Mesenteric fat pad (tissue), 1 donor: Measurements from ENCODE around the gene SAFB. TPM values are rescaled to one million over a fixed set of nuclear protein-coding genes. Genes with fewer than 3 reads are reported as not detected.
"Not testable (repeated sequence)": the region's sequence is repeated elsewhere in the genome, so short reads cannot be mapped to it uniquely, and the experiment has no call there.

Experiments
- DNase-seq: peaks from one replicate; pipeline ENCODE4 v3.0.0-alpha.2; 2020; ENCODE audit warnings: low spot score
- total RNA-seq: library from RNA; stranded (reverse); fragmentation: NEBNext Ultra II Directional; extraction: Animal tissue kit (Norgen Biotek cat#: 25700); gene quantifications from one replicate; pipeline ENCODE4 v1.2.1, GENCODE V29; 2021
- donor health status: DM: yes; HTN: yes; CAD: no.

SAFB gene
- total RNA-seq, 1 donor from 2014 or later = 69.9 TPM

DNA sequence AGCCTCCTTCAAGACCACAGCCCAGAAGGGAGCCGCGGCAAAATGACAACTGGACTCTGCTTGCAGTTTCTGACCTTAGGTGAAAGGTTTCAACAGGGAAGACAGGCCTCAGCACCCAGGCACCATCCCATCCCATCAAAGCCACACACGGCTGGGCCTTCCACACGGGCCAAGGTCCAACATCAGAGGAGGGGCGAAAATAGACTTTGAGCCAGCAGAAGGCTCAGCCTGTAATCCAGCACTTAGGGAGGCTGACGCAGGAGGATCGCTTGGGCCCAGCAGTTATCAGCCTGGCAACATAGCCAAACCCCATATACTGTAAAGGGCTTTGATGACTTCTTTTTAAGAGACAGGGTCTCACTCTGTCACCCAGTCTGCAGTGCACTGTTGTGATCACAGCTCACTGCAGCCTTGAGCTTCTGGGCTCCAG lies 28.3 kb upstream of the SAFB start:
- no peak for DNase-seq

DNA sequence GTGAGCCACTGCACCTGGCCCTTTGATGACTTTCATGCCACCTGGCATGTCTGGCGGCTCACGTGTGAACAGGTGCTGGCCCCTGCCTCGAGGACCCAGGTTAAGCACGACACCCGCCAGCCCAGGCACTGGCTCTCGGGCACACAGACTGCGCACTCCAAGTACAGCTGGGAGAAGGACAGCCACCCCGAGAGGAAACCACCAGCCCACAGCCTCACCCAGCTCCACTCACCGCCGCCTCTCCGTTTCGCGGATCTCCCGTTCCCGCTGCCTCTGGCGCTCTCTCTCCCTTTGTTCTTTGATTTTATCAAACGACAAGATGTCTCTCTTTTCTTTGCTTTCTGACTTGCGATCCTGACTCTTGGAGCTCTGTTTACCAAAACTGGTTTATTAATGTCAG lies 27.8 kb upstream of the SAFB start:
- DNase-seq = no peak

DNA sequence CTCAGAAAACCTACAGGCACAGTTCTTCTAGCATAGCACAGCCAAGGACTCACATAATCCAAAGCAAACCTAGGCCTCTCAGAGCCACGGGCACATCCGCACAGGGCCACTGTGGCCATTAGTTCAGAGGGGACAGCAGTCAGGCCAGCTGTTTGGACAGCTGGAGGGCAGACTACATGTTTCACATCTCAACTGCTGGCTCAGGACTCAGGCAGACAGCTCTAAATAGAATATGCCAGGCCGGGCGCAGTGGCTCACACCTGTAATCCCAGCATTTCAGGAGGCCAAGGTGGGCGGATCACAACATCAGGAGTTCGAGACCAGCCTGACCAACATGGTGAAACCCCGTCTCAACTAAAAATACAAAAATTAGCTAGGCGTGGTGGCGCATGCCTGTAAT lies 27.1 kb upstream of the SAFB start:
- no peak for DNase-seq

DNA sequence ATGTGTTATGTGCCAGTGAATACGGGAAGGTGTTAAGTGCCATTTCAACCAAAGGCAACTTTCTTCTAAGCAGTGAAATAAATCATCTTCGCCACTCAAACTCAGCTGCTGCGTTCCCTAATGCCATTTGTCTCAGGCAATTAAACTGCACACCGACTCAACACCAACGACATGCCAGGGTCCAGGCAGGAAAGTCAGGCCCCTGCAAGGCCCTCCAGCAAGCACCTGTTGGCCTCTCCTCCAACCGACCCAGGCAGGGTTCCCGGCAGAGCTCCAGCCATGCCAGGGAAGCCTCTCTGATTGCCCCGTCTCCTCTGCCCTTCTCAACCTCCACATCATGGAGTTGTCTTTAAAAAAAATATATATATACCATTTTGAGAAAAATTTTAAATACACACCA lies 22.1 kb upstream of the SAFB start:
- DNase-seq = no peak

DNA sequence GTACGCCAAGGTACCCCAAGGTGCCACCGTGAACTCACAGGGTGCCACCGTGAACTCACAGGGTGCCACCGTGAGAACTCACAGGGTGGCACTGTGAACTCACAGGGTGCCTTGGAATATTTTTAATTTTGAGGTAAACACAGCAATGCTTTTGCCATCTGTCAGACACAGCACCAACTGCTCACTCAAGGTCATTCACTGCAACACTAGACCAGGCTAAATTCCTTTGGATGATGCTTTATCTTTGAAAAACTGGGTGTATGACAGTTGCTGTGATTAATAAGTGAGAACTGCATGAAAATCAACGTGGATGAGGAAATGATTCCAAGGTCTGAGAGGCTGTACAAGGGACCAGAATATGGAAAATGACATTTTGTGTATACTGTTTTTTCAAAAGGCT lies 19.3 kb upstream of the SAFB start:
- DNase-seq = no peak

DNA sequence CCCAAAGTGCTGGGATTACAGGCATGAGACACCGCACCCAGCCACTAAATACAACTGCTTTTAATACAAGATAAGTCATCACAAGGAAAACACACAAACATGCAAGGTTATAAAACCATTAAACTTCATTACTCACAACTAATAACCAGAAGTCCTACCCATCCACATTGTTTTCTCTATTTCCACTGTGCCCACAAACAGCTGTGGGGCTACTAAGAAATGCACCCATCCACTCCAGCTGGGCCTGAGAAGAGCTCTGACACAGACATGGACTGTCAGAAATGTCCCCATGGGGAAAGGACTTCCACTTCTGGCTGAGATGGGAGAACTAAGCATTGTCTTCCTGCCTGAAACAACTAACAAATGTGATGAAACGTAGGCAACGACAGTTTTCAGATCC lies 17.5 kb upstream of the SAFB start:
- DNase-seq = no peak

DNA sequence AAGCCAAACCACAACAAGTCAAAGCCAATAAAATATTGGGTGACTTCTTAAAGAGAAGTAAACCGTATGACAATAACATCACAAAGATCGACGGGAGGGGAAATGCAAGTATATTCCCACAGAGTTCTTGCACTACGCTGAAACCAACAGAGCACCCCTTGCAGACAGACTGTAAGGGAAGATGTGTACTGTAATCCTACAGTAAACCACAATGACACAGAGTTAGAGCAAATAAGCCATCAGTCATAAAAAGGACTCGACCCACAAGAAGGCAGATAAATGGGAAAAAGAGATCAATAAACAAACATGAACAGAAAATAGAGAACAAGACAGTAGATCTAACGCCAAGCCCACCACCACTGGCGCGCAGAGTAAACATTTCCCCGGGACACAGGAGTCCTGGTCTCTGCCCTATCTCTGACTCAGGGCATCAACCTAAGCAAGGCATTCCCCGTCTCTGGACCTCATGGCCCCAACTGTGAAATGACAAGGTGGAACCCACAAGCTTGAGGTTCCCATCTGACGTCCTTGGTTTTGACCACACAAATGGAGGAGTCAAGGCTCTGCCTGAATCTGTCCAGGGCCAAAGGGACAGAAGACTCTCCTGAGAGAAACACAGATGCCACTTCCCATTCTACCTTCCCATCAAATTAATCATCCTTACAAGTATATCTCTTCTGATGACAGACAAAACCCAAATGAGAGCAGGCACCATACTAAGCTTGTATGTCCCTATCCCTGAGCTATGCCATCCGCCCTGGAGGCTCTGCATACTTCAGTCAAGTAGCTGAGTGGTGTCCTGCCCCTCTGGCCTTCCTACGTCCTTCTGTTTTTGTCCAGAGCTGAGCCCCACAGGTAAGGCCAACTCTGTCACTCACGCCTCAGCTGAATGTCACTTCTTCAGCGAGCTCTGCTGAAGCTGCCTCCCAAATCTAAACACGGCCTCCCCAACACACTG lies 15.3 kb upstream of the SAFB start:
- no peak for DNase-seq

DNA sequence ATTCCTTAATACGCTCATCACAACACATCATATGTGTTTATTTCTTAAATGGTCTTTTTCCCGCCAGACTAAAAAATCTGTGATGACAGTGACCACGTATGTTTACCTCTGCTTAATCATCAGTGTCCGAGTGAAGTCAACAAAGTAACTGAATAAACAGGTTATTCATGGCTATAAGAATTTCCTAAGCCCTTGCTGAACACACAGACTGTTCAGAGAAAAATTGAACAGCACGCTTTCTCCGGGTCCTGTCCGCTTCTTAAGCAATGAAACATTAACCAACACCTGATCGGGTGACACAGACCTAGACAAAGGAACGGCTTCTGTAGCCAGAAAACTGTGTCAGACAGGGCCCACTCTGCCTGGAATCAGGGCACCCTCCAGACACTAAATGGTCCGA lies 14.6 kb upstream of the SAFB start:
- DNase-seq = no peak

DNA sequence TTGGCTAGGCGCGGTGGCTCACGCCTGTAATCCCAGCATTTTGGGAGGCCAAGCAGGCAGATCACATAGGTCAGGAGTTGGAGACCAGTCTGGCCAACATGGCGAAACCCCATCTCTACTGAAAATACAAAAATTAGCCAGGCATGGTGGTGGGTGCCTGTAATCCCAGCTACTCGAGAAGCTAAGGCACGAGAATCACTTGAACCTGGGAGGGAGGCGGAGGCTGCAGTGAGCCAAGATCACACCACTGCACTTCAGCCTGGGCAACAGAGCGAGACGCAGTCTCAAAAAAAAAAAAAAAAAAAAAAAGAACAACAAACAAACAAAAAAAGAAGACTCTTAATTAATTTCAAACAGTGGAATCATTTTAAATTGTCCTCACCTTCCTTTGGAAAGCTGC lies 14.1 kb upstream of the SAFB start:
- not testable (repeated sequence) for DNase-seq

DNA sequence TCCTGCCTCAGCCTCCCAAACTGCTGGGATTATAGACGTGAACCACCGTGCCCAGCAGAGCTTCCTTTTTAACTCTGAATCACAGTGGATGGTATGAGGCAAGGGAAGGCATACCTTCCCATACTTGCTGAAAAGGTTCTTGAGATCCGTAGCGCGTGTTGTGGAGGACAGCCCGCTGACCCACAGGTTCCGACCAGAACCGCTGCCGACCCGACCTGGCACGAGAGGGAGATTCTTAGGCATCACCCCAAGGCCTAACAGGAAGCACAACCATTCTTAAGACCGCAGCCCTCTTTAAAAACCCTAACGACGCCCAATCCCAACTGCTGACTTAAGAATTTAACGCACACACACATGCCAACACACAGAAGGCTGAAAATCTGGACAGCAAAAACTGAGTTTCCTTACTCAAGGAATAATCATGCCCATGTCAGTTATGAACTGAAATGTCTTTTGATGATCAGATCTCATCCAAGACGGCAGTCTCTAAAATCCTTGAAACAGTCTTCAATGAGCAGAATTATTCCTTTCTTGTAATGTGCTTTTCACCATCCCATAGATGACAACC lies 12.9 kb upstream of the SAFB start:
- no peak for DNase-seq

DNA sequence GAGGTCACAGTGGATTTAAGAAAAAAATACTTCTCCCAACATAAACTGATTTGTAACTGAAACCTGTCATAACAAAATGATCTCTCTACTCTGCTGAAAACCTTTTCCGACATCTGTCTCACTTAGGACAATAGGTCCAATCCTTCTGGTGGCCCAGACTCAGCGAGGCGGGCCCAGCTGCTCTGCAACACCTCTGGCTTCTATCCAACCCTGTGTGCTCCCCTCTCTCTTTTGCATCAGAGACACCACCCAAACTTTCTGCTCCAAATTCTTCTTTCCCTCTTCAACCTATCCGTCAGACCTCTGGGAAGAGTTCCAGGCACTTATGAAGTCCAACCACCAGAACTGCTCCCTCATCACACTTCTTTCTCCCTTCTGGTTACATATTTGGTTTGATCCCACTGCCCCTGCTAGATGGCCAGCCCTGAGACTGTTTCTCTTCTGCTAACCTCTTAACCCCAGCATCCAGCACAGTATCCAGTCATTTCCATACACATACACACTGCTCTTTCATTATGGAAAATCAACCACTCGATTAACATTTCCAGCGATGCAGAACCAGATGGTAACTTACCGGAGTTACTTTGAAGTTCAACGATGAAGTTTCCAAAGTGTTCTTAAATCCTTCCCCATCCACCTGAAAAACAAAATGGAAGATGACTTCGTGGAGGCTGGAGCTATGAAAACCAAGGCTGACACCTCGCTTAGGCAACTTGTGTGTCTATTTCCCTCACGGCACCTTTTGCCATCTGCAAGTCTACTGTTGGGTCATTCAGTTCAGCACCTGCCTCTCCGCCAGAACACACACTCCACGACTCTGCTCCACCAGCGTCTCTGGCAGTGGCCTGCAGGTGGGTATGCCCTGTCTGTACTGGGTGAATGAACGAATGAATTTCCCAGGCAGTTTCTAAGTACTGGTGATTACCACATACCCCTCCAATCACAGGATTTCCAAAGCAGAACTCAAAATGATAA lies 9.7 kb upstream of the SAFB start:
- peak; percentile 20 for DNase-seq

DNA sequence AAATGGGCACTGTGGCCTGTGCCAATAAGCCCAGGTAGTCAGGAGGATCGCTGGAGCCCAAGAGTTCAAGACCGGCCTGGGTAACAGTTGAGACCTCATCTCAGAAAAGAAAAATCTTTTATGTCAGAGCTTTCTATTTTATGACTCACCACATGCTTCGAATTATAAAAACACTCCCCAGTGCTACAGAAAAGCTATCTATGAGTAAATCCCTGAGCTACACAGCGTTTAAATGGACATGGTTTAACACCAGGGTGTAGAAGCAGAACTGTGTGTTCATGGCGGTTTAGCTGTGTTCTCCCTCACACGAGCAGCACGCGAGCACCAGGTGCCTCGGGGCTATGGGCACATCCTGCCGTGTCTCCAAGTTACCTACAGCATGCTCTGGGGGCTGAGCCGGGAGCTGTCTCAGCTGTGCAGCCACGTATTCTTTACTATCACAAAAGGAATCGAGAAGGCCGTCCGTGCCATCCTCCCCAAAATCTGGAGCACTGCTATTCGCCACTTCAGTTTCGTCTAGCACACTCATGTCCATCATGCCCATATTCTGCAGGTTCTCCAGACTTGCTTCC lies 7.0 kb upstream of the SAFB start:
- DNase-seq = peak; percentile 76

DNA sequence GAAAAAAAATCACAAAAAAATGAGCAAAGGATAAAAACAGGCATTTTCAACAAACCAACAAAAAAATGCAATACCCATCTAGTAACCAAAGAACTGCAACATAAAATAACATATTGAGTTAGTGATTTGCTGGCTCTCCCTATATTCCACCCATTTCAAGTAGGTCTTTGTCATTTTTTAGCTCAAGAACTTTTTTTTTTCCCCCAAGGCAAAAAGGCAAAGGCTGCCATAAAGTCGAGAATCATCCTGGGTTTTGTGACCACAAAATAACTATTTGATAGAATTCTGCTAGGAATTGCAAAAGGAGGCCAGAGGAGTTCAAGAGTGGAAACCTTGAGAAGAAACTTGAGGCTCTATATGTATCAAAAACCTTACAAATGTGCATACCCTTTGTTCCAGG lies 5.8 kb upstream of the SAFB start:
- no peak for DNase-seq

DNA sequence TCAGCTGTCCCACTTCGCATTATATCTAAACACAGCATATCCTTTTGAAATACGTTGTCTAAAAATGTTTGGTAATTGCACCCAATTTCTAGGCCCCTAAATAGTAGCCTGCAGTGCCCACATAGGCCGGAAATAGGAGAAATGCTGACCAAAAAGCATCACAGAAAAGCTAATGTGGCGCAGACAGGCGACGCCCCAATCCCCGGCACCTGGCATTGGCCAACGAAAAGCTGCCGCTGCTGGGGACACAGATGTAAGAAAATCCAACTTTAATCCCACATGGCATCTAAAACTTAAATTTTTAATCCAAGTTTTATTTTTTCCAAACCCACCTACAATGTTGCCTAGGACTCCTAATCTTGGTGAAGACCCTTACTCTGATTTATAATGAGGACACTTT lies 4.3 kb upstream of the SAFB start:
- peak; percentile 37 for DNase-seq

DNA sequence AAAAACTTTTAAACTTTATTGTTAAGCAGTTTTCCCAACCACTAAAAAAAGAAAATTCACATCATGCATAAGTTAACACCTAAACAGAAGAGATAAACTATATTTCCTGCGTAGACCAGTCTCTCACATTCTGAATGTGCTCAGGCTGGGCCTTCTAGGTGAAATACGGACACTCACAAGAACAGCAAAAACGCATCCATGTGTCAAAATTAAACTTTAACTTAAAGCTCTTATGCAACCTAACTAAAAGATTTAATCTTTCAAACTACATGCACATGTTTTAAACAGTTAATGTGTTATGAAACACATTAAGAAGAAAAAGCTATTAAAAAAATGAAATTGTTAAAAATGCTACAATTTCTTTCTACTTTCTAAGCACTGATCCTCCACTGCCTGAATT lies 2.9 kb upstream of the SAFB start:
- DNase-seq = no peak

DNA sequence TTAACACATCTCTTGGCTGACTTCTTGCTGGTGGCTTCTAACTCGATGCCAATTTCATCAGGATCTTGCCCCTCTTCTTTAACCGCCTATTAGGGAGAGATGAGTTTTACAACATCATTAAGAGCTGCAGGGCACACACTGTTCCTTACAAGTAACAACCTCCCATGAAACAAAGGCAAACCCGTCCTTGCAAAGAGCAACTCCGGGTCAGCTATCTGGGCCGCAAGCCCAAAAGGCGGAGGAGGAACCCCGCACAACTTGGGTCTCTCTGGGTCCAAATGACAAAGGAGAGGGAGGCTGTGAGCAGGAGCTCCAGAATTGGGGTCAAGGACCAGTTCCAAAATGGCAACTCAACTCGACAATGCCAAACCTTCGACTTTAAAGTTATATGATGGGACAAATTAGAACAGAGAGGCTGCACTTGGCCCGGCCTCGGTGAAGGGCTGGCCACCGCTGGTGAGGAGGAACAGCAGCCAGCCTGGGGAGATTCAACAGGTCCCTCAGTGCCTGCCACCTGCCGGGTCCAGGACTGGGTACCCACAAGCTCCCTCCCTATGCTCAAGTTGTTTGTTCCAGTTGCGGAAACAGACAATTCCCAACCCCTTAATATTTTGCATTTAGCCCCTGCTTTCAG lies 1.5 kb upstream of the SAFB start:
- no peak for DNase-seq

DNA sequence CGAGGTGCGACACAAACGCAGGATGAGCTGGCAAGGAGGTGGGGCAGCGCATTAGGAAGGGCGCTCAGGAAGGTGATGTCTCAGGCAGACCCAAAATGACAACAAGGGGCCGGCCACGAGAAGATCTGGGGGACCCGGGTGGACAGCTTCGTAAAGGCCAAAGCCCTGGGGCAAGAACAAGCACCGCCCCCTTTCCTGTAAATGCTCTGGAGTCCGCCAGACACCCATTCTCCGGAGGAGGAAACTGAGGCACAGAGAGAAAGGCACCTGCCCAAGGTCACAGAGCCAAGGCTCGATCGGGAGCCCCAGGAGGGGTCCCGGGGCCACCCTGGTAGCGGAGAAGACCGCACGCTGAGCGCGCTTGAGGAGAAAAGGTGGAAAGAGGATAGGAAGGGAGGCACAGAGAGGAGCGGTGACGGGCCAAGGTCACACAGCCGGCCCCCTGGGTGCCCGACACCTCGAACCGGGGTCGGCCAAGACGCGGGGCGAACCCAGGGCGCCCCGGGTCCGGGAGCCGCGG lies 878 bp upstream of the SAFB start:
- no peak for DNase-seq

DNA sequence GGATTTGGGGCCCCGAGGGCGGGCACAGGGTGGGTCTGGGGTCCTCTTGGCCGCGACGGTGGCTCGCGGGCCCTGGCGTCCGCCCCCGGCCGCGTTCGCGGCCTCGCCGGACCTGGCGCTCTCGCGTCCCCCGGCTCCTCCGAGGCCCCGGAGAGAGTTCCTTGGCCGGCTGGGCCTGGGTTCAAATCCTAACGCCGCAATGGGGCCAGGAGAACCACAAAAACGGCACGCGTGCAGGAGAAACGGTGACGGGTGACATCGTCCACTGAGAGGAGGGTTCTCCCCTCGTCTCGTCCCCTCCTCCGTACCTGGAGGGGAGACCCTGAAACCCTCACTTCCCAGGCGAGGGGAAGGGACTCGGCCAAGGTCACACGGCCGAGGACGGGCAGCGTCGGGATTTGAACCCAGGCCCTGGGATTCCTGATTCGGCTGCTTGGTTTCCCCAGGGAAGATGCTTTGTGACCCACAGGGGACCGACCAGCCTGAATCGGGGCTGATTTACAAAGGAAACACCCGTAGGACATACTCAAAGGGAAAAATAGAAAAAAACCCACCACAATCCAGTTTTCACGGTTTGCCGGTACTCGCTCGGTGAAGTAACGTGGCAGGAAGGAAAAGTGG lies 624 bp downstream of the SAFB start:
- DNase-seq = no peak

DNA sequence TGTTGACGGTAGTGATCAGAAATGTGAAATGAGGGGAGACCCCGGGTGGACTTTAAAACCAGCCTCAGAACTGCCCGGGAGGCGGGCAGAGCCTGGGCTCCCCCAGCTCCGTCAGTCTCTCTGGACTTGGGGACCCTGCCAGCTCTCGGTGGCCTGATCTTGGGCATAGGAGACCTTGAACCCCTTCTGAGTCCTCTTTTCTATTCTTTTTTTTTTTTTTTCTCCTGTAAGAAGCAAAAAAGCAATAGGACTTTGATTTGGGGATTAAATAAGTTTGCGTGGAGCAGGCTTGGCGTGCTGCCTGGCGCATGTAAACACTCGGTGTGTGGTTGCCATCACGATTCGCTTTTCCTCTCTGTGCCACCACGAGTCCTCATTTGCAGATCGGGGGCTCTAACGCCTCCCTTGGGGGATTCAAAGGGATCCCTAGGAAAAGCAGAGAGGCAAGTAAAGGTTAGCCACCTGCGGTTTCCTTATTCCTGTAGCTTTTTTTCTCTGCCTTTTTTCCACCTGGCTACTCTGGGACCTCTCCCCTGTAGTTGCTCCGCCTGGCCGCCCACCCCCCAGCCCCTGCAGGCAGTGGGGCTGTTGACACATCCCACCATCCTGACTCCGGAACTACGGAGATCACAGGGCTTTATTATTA lies 1.3 kb downstream of the SAFB start:
- no peak for DNase-seq
